HG03378 (cell line): ENCODE results near the gene TRIM59.
"Not testable (repeated sequence)": the region's sequence is repeated elsewhere in the genome, so short reads cannot be mapped to it uniquely, and the experiment has no call there.

ENCODE experiments used
- ATAC-seq: cut with Tn5 transposase; IDR thresholded peaks from one replicate; pipeline ENCODE4 v1.9.1; 2021; ENCODE audit warnings: mild to moderate bottlenecking, moderate library complexity; ENCODE audit not compliant: unreplicated experiment

The TRIM59 gene

DNA sequence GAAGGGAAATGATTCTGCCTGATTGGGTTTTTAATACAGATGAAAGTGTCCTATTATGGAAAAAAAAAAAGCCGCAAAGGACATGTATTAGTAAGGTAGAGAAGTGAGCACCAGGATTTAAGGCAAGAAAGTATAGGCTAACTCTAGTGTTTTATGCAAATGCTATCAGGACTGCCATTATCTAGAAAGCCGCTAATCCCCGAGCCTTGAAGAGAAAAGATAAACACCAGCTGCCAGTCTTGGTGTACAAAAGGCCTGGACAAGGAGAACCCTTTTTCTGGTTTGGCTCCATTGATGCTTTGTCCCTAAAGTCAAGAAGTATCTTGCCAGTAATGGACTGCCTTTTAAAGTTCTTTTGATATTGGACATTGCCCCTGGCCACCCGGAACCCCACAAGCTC, 8.6 kb upstream of the TRIM59 start:
- ATAC-seq, result no peak

DNA sequence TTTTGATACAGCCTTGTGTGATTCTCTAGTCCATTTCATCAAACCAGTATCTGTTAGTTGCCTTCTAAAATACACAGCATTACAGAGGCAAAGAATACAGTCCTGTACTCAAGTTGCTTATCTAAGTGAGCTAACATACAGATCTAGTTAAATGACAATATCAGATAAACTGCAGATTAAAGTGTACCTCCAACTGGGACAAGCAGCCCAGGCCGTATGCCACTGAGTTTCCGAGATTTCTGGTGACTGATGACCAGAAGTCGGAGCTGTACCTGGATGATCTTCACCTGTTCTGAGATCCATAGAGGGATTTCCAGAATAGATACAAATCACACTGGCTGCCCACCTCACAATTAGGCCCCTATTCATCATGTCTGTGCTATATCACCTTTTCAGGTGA, 6.3 kb upstream of the TRIM59 start:
- ATAC-seq, result no peak

DNA sequence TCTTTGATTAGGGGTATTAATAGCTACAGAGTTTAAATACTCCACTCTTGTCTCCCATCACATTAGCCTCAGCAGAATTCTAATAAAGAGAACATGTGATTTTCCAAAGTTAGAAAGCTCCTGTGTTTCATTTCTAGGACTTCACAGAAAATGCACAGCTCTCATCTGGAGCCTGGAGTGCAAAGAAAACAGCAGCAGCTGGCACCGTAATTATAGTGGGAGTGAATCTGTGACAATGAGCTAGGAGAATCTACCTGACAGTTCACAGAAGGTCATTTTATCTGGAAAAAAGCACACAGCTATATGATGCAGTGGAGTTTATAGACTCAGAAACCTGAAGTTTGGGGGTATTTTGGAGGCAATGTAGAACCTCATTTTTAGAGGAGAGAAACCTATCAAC, 5.4 kb upstream of the TRIM59 start:
- ATAC-seq, result no peak

DNA sequence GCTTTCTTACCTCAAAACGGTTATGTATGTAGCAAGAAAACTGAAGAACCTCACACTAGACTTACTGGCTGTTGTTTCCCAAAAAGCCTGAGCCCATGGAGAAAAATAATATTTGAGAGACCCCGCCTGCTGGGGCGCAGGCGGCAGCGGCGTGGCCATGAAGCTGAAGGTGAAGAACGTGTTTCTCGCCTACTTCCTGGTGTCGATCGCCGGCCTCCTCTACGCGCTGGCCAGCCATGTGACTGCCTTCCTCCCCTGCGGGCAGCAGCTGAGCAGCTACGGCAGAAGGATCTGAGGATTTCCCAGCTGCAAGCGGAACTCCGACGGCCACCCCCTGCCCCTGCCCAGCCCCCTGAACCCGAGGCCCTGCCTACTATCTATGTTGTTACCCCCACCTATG, 2.7 kb upstream of the TRIM59 start:
- not testable (repeated sequence) for ATAC-seq

DNA sequence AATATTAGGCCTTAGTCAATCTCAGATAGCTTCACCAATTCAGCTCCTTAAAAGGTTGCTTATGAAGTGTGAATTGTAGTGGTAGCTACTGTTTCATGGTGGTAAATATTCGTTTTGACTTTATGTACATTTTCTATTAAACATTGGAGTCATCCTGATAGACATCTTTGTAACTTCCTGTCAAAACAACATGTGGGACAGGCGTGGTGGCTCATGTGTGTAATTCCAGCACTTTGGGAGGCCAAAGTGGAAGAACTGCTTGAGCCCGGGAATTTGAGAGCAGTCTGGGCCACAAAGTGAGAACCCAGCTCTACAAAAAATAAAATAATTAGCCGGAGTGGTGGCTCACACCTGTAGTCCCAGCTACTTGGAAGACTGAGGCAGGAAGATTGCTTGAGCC, 2.0 kb upstream of the TRIM59 start:
- ATAC-seq, result no peak

DNA sequence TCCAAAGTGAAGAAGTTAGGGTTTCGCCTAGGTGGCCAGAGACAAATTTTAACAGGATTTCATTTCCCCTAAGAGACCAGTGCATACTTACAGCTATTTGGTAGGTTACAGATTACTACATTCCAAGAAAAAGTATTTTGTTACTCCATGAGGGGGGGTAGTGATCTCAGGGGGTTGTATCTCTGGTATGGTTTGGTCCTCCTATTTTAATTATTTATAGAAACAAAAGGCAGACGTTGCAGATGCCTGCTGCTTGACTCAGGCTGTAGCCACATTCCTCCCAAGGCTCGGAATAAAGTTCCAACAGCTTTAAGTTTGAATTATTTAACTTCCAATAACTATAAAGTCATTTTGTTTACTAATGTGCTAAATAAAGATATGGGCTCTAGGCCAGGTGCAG, 1.3 kb upstream of the TRIM59 start:
- no peak for ATAC-seq

DNA sequence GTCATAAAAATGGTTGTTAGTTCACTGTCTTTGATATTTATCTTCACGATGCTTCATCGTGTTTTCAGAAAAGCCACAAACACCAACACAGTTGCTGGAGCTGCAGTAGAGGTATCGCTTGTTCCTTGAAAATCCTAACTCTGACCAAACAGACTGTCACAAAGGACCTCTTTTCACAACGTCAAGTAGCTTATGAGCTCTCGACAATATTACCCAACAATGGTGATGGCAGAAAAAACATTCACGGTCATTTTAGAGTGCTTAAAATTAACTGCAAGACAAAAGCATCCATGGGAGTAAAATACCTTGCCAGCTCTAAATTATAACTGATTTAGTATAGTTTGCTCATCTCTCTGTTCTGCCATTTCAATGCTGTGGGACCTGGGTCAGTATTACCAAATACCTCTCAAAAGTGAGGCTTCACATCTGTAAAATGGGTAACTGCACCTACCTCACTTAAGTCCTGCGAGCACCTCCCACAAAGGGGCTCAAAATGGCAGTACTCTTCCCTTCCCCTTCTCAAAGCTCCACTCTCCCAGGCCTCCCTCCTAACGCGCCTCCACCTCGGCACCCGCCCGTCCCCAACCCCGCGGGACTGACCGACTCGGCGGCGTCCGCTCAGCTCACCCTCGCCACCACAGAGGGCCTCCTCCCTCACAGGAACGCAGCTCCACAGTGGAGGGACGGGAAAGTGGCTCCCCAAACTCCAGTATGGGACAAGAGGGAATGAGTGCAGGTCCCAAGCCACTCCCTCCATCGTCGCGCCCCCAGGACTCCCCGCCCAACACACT, 546 bp downstream of the TRIM59 start:
- peak; percentile 35 for ATAC-seq

DNA sequence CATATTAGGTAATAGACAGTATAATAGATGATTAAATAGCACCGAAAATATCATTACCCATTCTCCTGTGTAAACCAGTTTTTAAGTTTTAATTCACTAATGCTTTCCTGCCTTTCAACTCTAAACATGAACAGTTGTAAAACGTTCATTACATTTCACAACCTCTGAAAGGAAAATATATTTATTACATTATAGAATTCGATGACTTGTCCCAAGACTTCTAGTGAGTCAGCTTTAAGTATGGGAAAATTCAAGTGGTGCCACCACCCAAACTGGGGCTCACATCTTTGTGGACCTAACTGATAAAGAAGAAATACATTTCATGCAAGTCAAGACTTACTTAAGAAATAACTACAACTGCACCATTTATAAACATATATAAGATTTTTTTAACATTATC, 2.0 kb downstream of the TRIM59 start:
- ATAC-seq, result no peak

DNA sequence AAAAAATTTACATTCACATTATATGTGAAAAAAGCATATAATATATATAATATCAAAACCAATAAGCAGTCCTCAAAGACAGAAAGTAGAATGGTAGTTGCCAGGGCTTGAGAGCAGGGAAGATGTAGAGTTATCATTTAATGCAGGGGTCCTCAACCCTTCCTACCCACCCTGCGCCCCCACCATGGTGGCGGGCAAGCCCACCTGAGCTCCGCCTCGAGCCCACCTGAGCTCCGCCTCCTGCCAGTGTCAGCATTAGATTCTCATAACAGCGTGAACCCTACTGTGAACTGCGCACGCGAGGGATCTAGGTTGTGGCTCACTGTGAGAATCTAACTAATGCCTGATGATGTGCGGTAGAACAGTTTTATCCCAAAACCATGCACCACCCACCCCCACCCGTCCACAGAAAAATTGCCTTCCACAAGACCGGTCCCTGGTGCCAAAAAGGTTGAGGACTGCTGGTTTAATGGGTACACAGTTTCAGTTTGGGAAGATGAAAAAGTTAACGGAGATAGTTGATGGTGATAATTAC, 3.0 kb downstream of the TRIM59 start:
- ATAC-seq, result no peak

DNA sequence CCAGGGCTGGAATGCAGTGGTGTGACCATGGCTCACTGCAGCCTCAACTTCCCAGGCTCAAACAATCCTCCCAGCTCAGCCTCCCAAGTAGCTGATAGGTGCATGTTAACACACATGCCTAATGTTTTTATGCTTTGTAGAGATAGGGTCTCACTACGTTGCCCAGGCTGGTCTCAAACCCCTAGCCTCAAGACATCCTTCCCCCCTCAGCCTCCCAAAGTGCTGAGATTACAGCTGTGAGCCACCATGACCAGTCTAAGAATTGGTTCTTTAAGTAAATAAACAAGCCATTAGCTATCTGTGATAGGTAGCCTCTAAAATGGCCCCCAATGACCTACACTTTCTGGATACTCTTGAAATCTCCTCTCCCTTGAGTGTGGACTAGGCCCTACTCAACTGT, 3.7 kb downstream of the TRIM59 start:
- no peak for ATAC-seq

DNA sequence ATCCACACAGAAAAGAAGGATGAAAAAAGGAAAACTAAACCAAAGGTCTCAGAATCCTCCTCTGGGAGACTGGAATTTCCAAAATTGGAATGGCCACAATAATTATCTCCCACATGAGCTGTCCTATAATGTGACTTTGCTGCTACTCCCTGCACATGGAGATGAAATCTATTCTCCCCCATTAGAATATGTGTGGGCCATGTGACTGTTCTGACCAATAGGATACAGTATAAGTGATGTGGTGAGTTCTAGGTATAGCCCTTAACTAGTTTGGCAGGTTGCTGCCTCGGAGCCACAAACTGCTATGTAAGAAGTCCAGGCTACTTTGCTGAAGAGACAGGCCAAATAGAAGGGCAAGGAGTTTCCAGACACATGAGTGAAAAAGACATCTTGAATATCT, 5.2 kb downstream of the TRIM59 start:
- ATAC-seq, result no peak

DNA sequence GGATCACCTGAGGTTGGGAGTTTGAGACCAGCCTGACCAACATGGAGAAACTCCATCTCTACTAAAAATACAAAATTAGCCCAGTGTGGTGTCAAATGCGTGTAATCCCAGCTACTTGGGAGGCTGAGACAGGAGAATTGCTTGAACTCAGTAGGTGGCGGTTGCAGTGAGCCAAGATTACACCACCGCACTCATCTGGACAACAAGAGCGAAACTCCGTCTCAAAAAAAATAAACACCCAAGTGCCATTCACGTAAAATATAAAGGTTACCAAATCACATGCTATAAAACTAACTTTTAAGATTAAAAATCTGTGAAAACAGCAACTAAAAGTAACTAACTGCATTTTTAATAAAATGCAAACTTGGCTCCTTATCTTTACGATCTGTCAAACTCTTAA, 8.9 kb downstream of the TRIM59 start:
- ATAC-seq, result no peak

DNA sequence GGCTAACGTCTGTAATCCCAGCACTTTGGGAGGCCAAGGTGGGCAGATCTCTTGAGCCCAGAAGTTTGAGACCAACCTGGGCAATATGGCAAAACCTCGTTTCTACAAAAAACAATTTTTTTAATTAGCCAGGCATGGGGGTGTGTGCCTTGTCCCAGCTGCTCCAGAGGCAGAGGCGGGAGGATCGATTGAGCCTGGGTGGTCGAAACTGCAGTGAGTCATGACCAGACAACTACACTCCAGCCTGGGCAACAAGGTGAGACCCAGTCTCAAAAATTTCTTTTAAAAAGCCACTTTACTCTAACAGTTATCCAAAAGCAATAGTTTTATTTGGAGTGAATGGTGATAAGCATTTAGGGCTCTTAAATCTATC, 12.5 kb downstream of the TRIM59 start:
- no peak for ATAC-seq

DNA sequence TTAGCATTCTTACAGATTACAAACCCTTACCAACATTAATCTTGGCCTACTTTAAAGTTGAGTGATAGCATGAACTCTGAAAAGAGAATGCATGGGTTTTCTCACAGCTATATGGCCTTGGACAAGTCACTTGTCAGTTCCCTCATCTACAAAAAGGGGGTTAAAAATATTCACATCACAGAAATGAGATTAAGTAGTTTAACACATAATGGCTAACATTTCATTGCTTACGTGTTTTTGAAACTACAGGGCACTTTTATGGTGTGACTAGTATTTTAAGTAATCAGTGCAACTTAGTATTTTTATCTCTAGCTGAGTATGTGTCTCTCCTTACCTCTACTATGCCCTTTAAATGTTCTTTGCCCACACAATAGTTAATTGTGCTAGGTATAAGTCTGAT, 13.8 kb downstream of the TRIM59 start:
- ATAC-seq, result no peak

DNA sequence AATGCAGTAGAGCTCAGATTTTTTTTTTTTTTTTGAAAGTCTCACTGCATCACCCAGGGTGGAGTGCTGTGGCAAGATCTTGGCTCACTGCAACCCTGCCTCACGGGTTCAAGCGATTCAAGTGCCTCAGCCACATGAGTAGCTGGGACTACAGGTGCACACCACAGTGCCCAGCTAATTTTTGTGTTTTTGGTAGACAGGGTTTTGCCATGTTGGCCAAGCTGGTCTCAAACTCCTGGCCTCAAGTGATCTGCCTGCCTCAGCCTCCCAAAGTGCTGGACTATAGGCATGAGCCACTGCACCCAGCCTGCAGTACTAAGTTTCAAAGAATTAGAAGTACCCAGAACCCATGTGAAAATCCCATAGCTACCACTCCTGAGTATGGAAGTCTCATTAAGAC, 14.5 kb downstream of the TRIM59 start:
- no peak for ATAC-seq

DNA sequence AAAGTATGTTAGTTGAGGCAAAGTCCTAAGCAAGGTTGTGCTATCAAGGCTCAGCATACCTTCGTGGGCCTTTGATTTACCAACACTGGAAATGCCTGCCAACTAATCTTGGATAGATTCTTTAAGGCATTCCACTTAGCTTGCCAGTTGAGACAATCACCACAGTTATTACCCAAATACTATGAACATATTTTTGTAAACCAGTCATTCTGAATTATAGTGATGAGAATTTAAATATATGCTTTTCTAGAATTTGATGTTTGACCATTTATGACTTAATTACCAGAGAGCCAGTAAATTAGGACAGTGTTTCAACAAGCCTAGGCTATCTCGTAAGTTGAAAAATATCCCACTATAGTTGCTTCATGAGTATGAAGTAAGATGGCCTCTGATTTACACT, 15.5 kb downstream of the TRIM59 start:
- ATAC-seq, result no peak

DNA sequence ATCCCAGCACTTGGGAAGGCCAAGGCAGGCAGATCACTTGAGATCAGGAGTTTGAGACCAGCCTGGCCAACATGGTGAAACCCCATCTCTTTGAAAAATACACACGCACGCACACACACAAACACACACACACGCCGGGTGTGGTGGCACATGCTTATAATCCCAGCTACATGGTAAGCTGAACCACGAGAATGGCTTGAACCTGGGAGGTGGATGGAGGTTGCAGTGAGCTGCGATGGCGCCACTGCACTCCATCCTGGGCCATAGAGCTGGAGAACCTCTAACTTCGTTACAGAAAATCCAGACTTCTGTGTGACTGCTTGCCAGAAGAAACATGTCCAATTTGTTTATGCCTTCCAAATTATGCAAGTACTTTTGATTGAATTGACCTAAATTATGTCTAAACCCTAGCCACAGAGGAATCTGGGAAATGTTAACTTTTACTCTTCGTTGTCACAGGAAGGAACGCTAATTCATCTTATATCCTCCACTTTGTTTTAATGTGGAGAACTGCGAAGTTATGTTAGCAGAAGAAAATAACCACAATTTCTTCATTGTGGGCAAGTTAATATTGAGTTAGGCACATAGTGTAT, 21.7 kb downstream of the TRIM59 start:
- ATAC-seq, result no peak

DNA sequence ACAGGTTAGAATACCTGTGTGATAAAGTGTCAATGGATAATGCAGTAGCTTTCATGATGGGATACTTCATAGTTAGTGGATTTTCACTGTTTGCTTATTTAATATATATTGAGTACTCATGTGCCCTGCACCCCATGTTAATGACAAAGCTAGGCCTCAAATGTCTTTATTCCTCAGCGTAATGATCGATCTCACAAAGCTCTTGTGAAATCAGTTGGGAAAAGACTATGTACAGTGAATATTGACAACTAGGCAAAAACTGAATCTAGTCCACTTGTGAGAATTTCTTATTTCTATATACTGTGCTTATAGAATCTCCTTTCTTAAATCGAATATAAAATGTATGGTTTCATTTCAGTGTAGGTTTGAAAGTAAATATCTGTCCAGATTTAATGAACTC, 32.3 kb downstream of the TRIM59 start:
- ATAC-seq, result no peak

DNA sequence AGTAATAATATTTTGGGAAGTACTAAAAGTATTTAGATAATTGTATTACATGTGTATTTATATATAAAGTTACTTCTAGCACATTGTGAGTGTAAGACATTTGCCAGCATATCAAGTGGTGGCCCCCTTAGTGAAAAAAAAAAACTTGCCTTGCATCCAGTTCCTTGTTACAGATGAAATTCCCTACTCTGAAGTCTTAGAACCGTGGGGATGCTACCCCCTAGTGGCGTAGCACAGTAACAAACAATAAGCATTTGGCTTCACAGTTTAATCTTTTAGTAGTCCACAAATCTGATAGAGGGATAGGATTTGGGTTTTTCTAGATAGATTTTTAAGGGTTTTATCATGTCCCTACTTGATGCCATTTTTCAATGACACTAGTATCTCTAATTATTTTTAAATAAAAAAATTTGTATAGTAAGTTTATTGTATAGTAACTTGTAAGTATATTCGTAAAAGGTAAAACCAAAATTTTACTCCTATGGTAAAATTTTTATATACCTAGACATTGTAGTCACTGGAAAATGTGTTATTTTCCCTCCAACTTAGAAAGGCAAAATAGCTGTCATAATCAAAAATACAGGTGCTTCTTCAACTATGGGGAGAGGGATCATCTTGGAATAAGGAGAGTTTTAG, 35.9 kb downstream of the TRIM59 start:
- peak; percentile 88 for ATAC-seq

DNA sequence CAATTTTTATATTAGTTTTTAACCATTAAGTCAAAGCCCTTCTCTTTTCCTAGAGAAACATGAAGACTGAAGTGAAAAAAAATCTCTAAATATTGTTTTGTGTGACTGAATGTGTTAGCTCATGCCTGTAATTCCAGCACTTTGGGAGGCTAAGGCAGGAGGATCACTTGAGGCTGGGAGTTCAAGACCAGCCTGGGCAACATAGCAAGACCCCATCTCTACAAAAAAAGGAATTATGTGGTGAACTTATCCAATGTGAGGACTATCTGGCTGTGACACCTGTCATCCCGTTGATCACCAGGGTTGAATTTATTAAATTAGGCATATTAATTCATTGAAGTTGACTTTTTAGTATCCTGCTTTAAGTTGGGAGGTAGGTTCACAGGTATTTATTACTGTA, 37.1 kb downstream of the TRIM59 start:
- no peak for ATAC-seq

DNA sequence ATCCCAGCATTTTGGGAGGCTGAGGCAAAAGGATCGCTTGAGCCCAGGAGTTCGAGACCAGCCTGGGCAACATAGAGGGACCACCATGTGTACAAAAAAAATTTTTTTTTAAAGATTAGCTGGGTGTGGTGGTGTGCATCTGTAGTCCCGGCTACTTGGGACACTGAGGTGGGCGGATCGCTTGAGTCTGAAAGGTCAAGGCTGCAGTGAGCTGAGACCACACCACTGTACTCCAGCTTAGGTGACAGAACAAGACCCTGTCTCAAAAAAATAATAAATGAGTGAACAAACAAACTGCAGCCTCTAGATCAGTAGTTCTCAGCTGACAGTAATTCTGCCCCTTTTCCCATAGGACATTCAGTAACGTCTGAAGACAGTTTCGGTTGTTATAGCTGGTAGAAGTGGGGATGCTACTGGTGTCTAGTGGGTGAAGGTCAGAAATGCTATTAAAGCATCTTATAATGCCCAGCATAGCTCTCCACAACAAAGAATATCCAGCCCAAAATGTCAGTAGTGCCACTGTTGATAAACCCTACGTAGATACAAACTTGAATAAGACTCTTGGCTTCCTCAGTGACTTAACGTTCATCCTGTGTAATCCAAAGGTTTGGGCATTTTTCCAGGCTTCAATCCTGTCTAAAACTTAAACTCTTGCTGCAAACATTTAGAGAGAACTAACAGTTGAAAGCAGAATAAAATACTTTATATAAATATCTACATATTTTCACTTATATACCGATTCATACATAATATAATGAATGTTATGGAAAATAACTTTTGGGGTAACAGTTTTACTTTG, 39.6 kb downstream of the TRIM59 start:
- ATAC-seq, result no peak
